Right lobe of liver (tissue), 6 donors: ENCODE measurements around the gene C1GALT1C1. TPM values are rescaled to one million over a fixed set of nuclear protein-coding genes. Genes with fewer than 3 reads are reported as not detected.
A peak's percentile ranks its signal among the peaks of the same experiment; 100 is the strongest.

Source experiments
- ATAC-seq, 4 donors: fragments of 200-7000 bp; cut with Tn5 transposase; one replicate each; pipeline ENCODE4 v1.9.1; 2020; ENCODE audit warnings: mild to moderate bottlenecking in 4 of 4, moderate library complexity in 4 of 4
- DNase-seq, 3 donors: peaks; one replicate each; pipeline ENCODE4 v3.0.0-alpha.2; 2020
- H3K27ac ChIP-seq, 3 donors: fragments of 200-600 bp; one replicate each; pipeline ENCODE4 v1.8.0; 2022
- H3K27me3 ChIP-seq, 2 donors: fragments of 200-600 bp; one replicate each; pipeline ENCODE4 v1.8.0; 2022
- H3K36me3 ChIP-seq, 4 donors: fragments of 200-600 bp; sonication (generic) in 1 of 4; one replicate each; pipeline versions ENCODE4 v1.5.1 to v1.8.0; 2017 to 2022; ENCODE audit warnings: control low read depth in 1 of 4
- H3K4me1 ChIP-seq, 4 donors: fragments of 200-600 bp; sonication (generic) in 1 of 4; one replicate each; pipeline versions ENCODE4 v1.5.1 to v1.8.0; 2017 to 2022; ENCODE audit warnings: control low read depth in 1 of 4
- H3K4me3 ChIP-seq, 3 donors: fragments of 200-600 bp; one replicate each; pipeline ENCODE4 v1.8.0; 2022
- H3K9me3 ChIP-seq, 4 donors: fragments of 200-600 bp; sonication (generic) in 1 of 4; one replicate each; pipeline versions ENCODE4 v1.5.1 to v1.8.0; 2017 to 2022; ENCODE audit warnings: control low read depth in 1 of 4
- POLR2A ChIP-seq: fragments of 450-650 bp; IDR thresholded peaks from one replicate; pipeline ENCODE4 v1.6.1; 2017; ENCODE audit warnings: antibody characterized with exemption, mild to moderate bottlenecking
- WGBS: methylation state at CpG from one replicate; pipeline ENCODE4 v1.1.6; 2018; ENCODE audit warnings: low coverage, low lambda C conversion rate; ENCODE audit not compliant: insufficient coverage; ENCODE audit errors: missing lambda C conversion rate; 5-methylcytosine and 5-hydroxymethylcytosine counted together
- intact Hi-C, 2 donors: fragments of 100-400 bp; cut with DNase I; formaldehyde crosslinking; loops; one replicate each; pipeline versions ENCODE4 v1.11.2 to v1.14.1; 2022
- long read RNA-seq: library from polyadenylated mRNA; unstranded; transcript quantifications from one replicate; pipeline ENCODE4 v2.0.0, GENCODE V29; 2019
- total RNA-seq, 6 experiments: library from RNA; depleted of rRNA in 2 of 6; stranded (reverse); fragments of >200 nt in 2 of 6; fragmentation: NEBNext Ultra II Directional in 3 of 6; extraction: Animal tissue kit (Norgen Biotek cat#: 25700) in 3 of 6; gene quantifications; one replicate each; pipeline versions ENCODE4 v1.1.0 to v1.2.4, GENCODE V29; 2016 to 2023
- TF ChIP-seq, protein P1 (sequence below), 4 donors: fragments of 200-600 bp in 3 of 4; fragments of 450-650 bp in 1 of 4; IDR thresholded peaks; one replicate each; pipeline versions ENCODE4 v1.5.1 to v1.8.0; 2016 to 2022; ENCODE audit warnings: antibody characterized with exemption in 4 of 4, mild to moderate bottlenecking in 2 of 4
- donor health status: DM: no; HTN: yes; CAD: no.
- donor health status: DM: no; HTN: no; CAD: no.
- donor health status: DM: no; HTN: no; CAD: no.
- donor health status: DM: no; HTN: yes; CAD: no.
- donor health status: DM: no; HTN: yes; CAD: no.

Gene C1GALT1C1
- 10 to 100 TPM; 12.2 to 37.1 (median 19.8) TPM for total RNA-seq
- long read RNA-seq, partial matches to known transcripts: 0 of 4 reads
- long read RNA-seq, other reads (novel, unspliced or antisense): 0 of 4 reads

GRCh38 chrX:120629667-120630537 is at the start of gene C1GALT1C1:
C1GALT1C1 (minus strand) TSS chrX:120630054; CDS start chrX:120627166, 2,888 bp downstream.
- Histone ChIP-seq H3K27ac (peak within 1 kb of the TSS; percentile 87 to 88 (median 87)), H3K4me3 (peak within 1 kb of the TSS; percentile 55 to 72 (median 64)), H3K9me3 (no peaks in the 10 kb centered on the region), H3K36me3 (no peaks in the 10 kb centered on the region), H3K27me3 (no peaks in the 10 kb centered on the region), H3K4me1 (no peaks in the 10 kb centered on the region)
- intact Hi-C loops: no loop called here
- TF ChIP-seq, protein P1, sequence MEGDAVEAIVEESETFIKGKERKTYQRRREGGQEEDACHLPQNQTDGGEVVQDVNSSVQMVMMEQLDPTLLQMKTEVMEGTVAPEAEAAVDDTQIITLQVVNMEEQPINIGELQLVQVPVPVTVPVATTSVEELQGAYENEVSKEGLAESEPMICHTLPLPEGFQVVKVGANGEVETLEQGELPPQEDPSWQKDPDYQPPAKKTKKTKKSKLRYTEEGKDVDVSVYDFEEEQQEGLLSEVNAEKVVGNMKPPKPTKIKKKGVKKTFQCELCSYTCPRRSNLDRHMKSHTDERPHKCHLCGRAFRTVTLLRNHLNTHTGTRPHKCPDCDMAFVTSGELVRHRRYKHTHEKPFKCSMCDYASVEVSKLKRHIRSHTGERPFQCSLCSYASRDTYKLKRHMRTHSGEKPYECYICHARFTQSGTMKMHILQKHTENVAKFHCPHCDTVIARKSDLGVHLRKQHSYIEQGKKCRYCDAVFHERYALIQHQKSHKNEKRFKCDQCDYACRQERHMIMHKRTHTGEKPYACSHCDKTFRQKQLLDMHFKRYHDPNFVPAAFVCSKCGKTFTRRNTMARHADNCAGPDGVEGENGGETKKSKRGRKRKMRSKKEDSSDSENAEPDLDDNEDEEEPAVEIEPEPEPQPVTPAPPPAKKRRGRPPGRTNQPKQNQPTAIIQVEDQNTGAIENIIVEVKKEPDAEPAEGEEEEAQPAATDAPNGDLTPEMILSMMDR (IDR thresholded peaks at IDR 0.05): no peak
- peak; percentile 69 for TF ChIP-seq POLR2A
- peak; percentile 93 to 95 (median 94) for DNase-seq
- WGBS: 30% methylated on average over 16 of the region's 68 CpGs
- peak; percentile 95 to 99 (median 98) for ATAC-seq

DNA sequence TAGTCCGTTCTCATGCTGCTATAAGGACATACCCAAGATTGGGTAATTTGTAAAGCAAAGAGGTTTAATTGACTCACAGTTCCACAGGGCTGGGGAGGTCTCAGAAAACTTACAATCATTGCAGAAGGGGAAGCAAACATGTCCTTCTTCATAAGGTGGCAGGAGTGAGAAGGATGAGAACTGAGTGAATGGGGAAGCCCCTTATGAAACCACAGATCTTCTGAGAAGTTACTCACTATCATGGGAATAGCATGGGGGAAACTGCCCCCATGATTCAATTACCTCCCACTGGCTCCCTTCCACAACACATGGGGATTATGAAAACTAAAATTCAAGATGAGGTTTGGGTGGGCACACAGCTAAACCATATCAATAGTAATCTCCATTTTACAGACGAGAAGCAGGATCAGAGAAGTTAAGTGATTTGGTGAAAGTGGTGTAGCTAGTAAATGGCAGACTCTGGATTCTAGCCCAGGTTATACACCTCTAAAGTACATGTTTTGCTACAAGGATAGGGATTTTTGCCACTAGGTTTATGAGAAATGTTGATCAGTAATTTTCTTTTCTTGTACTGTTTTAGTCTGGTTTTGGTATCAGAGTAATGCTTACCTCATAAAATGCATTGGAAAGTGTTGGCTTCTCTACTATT is 47.3 kb upstream of the C1GALT1C1 start:
- H3K4me1 ChIP-seq: no peaks in the 10 kb centered on the region
- no peak for ATAC-seq
- TF ChIP-seq, protein P1 (IDR thresholded peaks at IDR 0.05): no peak
- no peak for TF ChIP-seq POLR2A

DNA sequence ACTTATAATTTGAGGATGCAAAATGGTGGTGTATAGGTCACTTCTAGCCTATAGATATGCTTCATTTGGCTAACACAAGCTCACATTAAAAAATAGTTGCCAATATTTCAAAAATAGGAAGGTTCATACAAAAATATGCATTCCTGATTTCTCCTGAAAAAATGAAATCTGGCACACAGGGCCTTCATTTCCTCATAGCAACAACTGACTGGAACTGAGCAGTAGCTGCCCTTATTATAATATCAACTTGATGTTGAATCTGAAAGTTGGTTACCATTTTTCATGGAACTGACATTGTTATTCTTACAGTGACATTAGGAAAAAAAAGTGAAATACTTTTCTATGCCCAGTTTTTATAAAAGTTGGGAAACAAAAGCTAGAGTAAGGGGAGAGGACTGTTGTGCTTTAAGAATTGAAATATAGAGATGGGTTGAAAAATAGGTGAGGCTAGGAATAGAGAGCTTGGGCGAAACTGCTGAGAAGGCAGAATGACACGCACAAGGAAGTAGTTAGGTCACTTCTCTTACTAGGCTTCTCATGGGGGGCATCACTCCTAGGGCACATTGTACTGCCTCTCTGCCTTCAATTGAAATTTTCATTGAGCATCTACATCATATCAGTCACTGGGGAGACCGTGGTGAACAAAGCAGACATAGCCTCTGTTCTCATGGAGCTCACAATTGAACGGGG is 43.1 kb upstream of the C1GALT1C1 start:
- no peak overlapping the region for H3K4me3 ChIP-seq
- DNase-seq (no peak), ATAC-seq (peak in 1 of 4 donors; percentile 14)
- no peaks in the 10 kb centered on the region for H3K27me3 ChIP-seq
- TF ChIP-seq, protein P1 (IDR thresholded peaks at IDR 0.05): no peak
- no peak for TF ChIP-seq POLR2A
- H3K4me1 ChIP-seq: no peaks in the 10 kb centered on the region
- 51% methylated on average over 4 of the region's 4 CpGs for WGBS
- H3K36me3 ChIP-seq: no peaks in the 10 kb centered on the region
- intact Hi-C loops: no loop called here
- H3K9me3 ChIP-seq: no peaks in the 10 kb centered on the region
- H3K27ac ChIP-seq: no peak overlapping the region

More for the DNA sequence above, 47.3 kb upstream of the C1GALT1C1 start:
- no peaks in the 10 kb centered on the region for H3K36me3 ChIP-seq
- H3K9me3 ChIP-seq: no peaks in the 10 kb centered on the region
- no peaks in the 10 kb centered on the region for H3K27me3 ChIP-seq
- 36% methylated on average over 2 of the region's 2 CpGs for WGBS
- intact Hi-C loops: no loop called here
- no peak for DNase-seq
- no peak overlapping the region for H3K27ac ChIP-seq
- H3K4me3 ChIP-seq: no peak overlapping the region

GRCh38 chrX:120672389-120672788 is 42.5 kb upstream of the C1GALT1C1 start:
- ATAC-seq (peak; percentile 88 to 98 (median 94)), DNase-seq (peak in 2 of 3 donors; percentile 58 to 59)
- no peaks in the 10 kb centered on the region for H3K9me3 ChIP-seq
- TF ChIP-seq POLR2A: no peak
- TF ChIP-seq, protein P1 (IDR thresholded peaks at IDR 0.05): no peak
- H3K36me3 ChIP-seq: no peaks in the 10 kb centered on the region
- peak overlapping the region in 1 of 3 donors; percentile 20 for H3K27ac ChIP-seq
- H3K27me3 ChIP-seq: no peaks in the 10 kb centered on the region
- WGBS: 19% methylated on average over 3 of the region's 3 CpGs
- no peak overlapping the region for H3K4me3 ChIP-seq
- intact Hi-C loops: no loop called here
- no peaks in the 10 kb centered on the region for H3K4me1 ChIP-seq
